Stimulated activated naive CD8-positive, alpha-beta T cell treated with anti-CD3 and anti-CD28 coated beads, Interleukin-15, Interleukin-2, amounts not matched to agents 100 ng/mL and 50 ng/mL, for 24 hours (primary cell): ENCODE results near the gene CDV3.
A peak's percentile ranks its signal among the peaks of the same experiment; 100 is the strongest.
"Not testable (repeated sequence)": the region's sequence is repeated elsewhere in the genome, so short reads cannot be mapped to it uniquely, and the experiment has no call there.

Experiments
- H3K27ac Mint-ChIP-seq: one replicate; pipeline ENCODE4 v1.8.0; 2021; ENCODE audit warnings: mild to moderate bottlenecking, mixed read lengths
- H3K27me3 Mint-ChIP-seq: one replicate; pipeline ENCODE4 v1.8.0; 2021; ENCODE audit warnings: mixed read lengths
- H3K36me3 Mint-ChIP-seq: one replicate; pipeline ENCODE4 v1.8.0; 2021; ENCODE audit warnings: low read depth, mixed read lengths
- H3K4me1 Mint-ChIP-seq: one replicate; pipeline ENCODE4 v1.8.0; 2021; ENCODE audit warnings: low read depth, mixed read lengths
- H3K4me3 Mint-ChIP-seq: one replicate; pipeline ENCODE4 v1.8.0; 2021; ENCODE audit warnings: mild to moderate bottlenecking, mixed read lengths
- H3K9me3 Mint-ChIP-seq: one replicate; pipeline ENCODE4 v1.8.0; 2021; ENCODE audit warnings: mixed read lengths

Gene CDV3, protein sequence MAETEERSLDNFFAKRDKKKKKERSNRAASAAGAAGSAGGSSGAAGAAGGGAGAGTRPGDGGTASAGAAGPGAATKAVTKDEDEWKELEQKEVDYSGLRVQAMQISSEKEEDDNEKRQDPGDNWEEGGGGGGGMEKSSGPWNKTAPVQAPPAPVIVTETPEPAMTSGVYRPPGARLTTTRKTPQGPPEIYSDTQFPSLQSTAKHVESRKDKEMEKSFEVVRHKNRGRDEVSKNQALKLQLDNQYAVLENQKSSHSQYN

GRCh38 chr3:133573629-133574194, at the start of gene CDV3:
TSS of gene CDV3 (plus strand) at chr3:133573686. CDS start at chr3:133574045, 359 bp downstream.
- Mint-ChIP-seq H3K36me3 (peaks cover 43% of the 10 kb centered on the region), H3K27ac (peak within 1 kb of the TSS; percentile 94), H3K4me3 (peak within 1 kb of the TSS; percentile 93), H3K27me3 (no peaks in the 10 kb centered on the region), H3K4me1 (peaks cover 77% of the 10 kb centered on the region), H3K9me3 (no peaks in the 10 kb centered on the region)

GRCh38 chr3:133523758-133524157, 49.7 kb upstream of the CDV3 start:
- not testable (repeated sequence) for H3K9me3 Mint-ChIP-seq, H3K4me1 Mint-ChIP-seq, H3K4me3 Mint-ChIP-seq, H3K27ac Mint-ChIP-seq, H3K27me3 Mint-ChIP-seq, H3K36me3 Mint-ChIP-seq

DNA sequence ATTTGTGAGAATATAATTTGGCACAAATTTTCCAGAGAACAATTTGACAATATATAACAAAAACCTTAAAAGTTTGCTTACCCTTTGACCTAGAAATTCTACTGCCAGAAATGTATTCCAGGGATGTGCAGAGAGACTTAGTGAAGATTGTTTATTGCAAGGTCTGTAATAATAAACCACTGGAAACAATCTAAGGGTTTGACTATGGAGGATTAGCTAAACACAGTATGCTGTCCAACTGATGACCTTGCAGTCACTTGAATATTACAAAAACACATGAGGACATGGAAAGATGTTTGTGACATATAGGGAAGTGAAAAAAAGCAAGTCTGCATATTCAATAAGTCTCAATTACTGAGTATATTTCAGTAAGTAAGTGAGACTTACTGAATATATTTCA, 48.1 kb upstream of the CDV3 start:
- H3K9me3 Mint-ChIP-seq = peaks cover 8% of the 10 kb centered on the region
- no peaks in the 10 kb centered on the region for H3K27me3 Mint-ChIP-seq
- no peak overlapping the region for H3K27ac Mint-ChIP-seq
- no peaks in the 10 kb centered on the region for H3K36me3 Mint-ChIP-seq
- H3K4me1 Mint-ChIP-seq = no peaks in the 10 kb centered on the region
- no peak overlapping the region for H3K4me3 Mint-ChIP-seq

GRCh38 chr3:133527081-133527715, 46.3 kb upstream of the CDV3 start:
- Mint-ChIP-seq H3K27me3 (no peaks in the 10 kb centered on the region), H3K27ac (no peak overlapping the region), H3K4me3 (no peak overlapping the region), H3K36me3 (no peaks in the 10 kb centered on the region), H3K4me1 (no peaks in the 10 kb centered on the region), H3K9me3 (peaks cover 8% of the 10 kb centered on the region)

- H3K4me3 Mint-ChIP-seq = no peak overlapping the region
- no peaks in the 10 kb centered on the region for H3K4me1 Mint-ChIP-seq
- no peak overlapping the region for H3K27ac Mint-ChIP-seq
- no peaks in the 10 kb centered on the region for H3K36me3 Mint-ChIP-seq
- H3K9me3 Mint-ChIP-seq = peaks cover 8% of the 10 kb centered on the region
- no peaks in the 10 kb centered on the region for H3K27me3 Mint-ChIP-seq
Observed at GRCh38 chr3:133529809-133530208, 43.7 kb upstream of the CDV3 start.

GRCh38 chr3:133531981-133532380, 41.5 kb upstream of the CDV3 start:
- Mint-ChIP-seq H3K4me3 (no peak overlapping the region), H3K27ac (no peak overlapping the region), H3K27me3 (no peaks in the 10 kb centered on the region), H3K9me3 (peaks cover 8% of the 10 kb centered on the region), H3K4me1 (no peaks in the 10 kb centered on the region), H3K36me3 (no peaks in the 10 kb centered on the region)

DNA sequence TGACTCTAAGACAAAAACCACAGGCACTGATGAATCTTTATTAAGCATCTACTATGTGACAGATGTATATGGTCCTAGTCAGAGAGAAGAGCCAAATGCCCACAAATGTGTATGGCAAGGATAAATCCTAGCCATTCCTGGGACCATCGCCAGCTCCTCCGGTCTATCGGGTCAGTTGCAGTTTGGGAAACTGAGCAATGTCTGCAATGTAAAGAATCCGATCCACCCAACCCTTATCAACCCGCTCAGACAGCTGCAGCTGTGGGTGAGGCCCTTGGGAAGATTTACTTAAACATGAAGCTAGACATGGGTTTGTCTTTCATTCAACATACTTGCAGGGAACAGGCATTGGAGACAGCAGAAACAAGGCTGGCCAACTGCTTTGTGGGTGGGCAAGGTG, 40.5 kb upstream of the CDV3 start:
- H3K9me3 Mint-ChIP-seq = peaks cover 8% of the 10 kb centered on the region
- no peaks in the 10 kb centered on the region for H3K36me3 Mint-ChIP-seq
- H3K4me1 Mint-ChIP-seq = no peaks in the 10 kb centered on the region
- no peak overlapping the region for H3K4me3 Mint-ChIP-seq
- no peak overlapping the region for H3K27ac Mint-ChIP-seq
- no peaks in the 10 kb centered on the region for H3K27me3 Mint-ChIP-seq

- Mint-ChIP-seq H3K4me3 (no peak overlapping the region), H3K9me3 (peaks cover 4% of the 10 kb centered on the region), H3K27me3 (no peaks in the 10 kb centered on the region), H3K36me3 (no peaks in the 10 kb centered on the region), H3K4me1 (no peaks in the 10 kb centered on the region), H3K27ac (no peak overlapping the region)
Observed at GRCh38 chr3:133535971-133536881, 37.3 kb upstream of the CDV3 start.

- H3K36me3 Mint-ChIP-seq, H3K27me3 Mint-ChIP-seq, H3K4me1 Mint-ChIP-seq, H3K4me3 Mint-ChIP-seq, H3K27ac Mint-ChIP-seq, H3K9me3 Mint-ChIP-seq: not testable (repeated sequence)
Observed at GRCh38 chr3:133537131-133537530, 36.4 kb upstream of the CDV3 start.

DNA sequence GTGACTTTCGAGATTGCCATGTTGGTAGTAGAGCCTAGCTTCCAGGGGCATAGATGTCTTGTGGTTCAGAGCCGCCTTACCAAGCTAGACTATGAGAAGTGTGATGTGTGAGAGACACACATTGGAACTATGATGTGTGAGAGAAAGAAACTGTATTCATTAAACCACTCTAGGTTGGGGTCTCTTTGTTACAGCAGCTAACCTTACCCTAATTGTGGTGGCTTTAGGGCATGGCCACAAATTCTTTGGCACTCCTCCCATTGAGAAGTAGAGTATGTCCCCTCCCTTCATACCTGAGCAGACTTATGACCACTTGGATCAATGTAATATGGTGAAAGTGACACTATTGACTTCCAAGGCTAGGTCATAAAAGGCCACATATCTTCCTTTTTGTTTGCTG, 35.3 kb upstream of the CDV3 start:
- Mint-ChIP-seq H3K27me3 (no peaks in the 10 kb centered on the region), H3K4me3 (no peak overlapping the region), H3K9me3 (peaks cover 4% of the 10 kb centered on the region), H3K36me3 (no peaks in the 10 kb centered on the region), H3K4me1 (no peaks in the 10 kb centered on the region), H3K27ac (no peak overlapping the region)

DNA sequence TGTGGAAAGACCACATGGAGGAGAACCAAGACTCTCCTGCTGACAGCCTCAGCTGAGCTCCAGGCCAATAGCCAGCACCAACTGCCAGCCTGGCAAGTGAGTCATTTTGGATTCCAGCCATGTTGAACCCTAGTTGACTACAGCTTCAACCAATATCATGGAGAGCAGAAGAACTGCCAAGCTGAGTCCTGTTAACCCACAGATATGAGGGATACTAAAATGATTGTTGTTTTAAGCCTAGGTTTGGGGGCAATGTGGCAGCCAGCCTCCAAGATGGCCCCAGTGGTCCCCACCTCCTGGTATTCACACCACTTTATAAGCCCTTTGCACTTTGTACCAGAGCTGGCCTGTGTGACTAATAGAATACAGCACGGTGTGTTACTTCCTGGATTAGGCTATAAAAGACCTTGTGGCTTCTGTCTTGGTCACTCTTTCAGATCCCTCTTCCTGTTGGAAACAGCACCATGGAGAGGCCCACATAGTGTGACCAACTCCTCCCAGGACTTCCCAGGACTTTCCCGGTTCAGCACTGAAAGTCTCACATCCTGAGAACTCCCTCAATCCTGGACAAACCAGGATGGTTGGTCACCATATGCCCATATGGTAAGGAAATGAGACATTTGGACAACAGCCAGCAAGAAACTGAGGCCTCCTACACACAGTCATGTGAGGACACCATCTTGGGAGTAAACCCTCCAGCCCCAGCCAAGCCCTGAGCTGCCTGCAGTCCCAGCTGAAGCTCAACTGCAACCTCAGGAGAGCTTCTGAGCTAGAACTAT, 32.4 kb upstream of the CDV3 start:
- no peak overlapping the region for H3K27ac Mint-ChIP-seq

GRCh38 chr3:133542871-133543270, 30.6 kb upstream of the CDV3 start:
- H3K27me3 Mint-ChIP-seq = no peaks in the 10 kb centered on the region

More for the DNA sequence above, 32.4 kb upstream of the CDV3 start:
- Mint-ChIP-seq H3K4me3 (no peak overlapping the region), H3K27me3 (no peaks in the 10 kb centered on the region), H3K9me3 (peaks cover 4% of the 10 kb centered on the region), H3K36me3 (no peaks in the 10 kb centered on the region), H3K4me1 (no peaks in the 10 kb centered on the region)

GRCh38 chr3:133544983-133545382, 28.5 kb upstream of the CDV3 start:
- not testable (repeated sequence) for H3K36me3 Mint-ChIP-seq, H3K27me3 Mint-ChIP-seq, H3K4me3 Mint-ChIP-seq, H3K4me1 Mint-ChIP-seq, H3K9me3 Mint-ChIP-seq, H3K27ac Mint-ChIP-seq

More at GRCh38 chr3:133542871-133543270, 30.6 kb upstream of the CDV3 start:
- H3K36me3 Mint-ChIP-seq = no peaks in the 10 kb centered on the region
- H3K27ac Mint-ChIP-seq = no peak overlapping the region
- H3K4me1 Mint-ChIP-seq = no peaks in the 10 kb centered on the region
- H3K9me3 Mint-ChIP-seq = peaks cover 4% of the 10 kb centered on the region
- no peak overlapping the region for H3K4me3 Mint-ChIP-seq

GRCh38 chr3:133547432-133548041, 25.9 kb upstream of the CDV3 start:
- Mint-ChIP-seq H3K4me3 (no peak overlapping the region), H3K27ac (no peak overlapping the region), H3K4me1 (no peaks in the 10 kb centered on the region)

More at GRCh38 chr3:133547432-133548041, 25.9 kb upstream of the CDV3 start:
- H3K9me3 Mint-ChIP-seq = no peaks in the 10 kb centered on the region
- no peaks in the 10 kb centered on the region for H3K36me3 Mint-ChIP-seq
- H3K27me3 Mint-ChIP-seq = no peaks in the 10 kb centered on the region
